Liver (tissue), 9 donors: ENCODE results near the gene SLC43A3. TPM values are rescaled to one million over a fixed set of nuclear protein-coding genes. Genes with fewer than 3 reads are reported as not detected.

Experiments
- DNase-seq: peaks from one replicate; pipeline ENCODE4 v3.0.0-alpha.2; 2017; ENCODE audit warnings: low spot score
- H3K27ac ChIP-seq, 2 donors: one replicate each; pipeline ENCODE4 v1.7.0; 2013; ENCODE audit warnings: inconsistent platforms in 2 of 2, low read length in 2 of 2, control low read depth in 1 of 2, low read depth in 1 of 2, mild to moderate bottlenecking in 1 of 2
- H3K27me3 ChIP-seq, 4 donors: one replicate each; pipeline versions ENCODE4 v1.6.1 to v1.7.0; 2013; ENCODE audit warnings: low read length in 3 of 4, inconsistent platforms in 1 of 4, mild to moderate bottlenecking in 1 of 4, moderate library complexity in 1 of 4; ENCODE audit not compliant: control insufficient read depth in 4 of 4, insufficient read depth in 4 of 4
- H3K36me3 ChIP-seq, 4 donors: one replicate each; pipeline versions ENCODE4 v1.6.1 to v1.7.0; 2013; ENCODE audit warnings: low read length in 3 of 4, mild to moderate bottlenecking in 3 of 4, low read depth in 1 of 4, moderate library complexity in 1 of 4; ENCODE audit not compliant: control insufficient read depth in 4 of 4, insufficient read depth in 3 of 4
- H3K4me1 ChIP-seq, 4 donors: one replicate each; pipeline versions ENCODE4 v1.6.1 to v1.7.0; 2013; ENCODE audit warnings: low read length in 3 of 4, mild to moderate bottlenecking in 3 of 4, moderate library complexity in 1 of 4; ENCODE audit not compliant: control insufficient read depth in 4 of 4, insufficient read depth in 4 of 4
- H3K4me3 ChIP-seq, 3 donors: one replicate each; pipeline versions ENCODE4 v1.6.1 to v1.7.0; 2013; ENCODE audit warnings: low read length in 3 of 3, control low read depth in 1 of 3, low read depth in 1 of 3, mild to moderate bottlenecking in 1 of 3
- H3K9ac ChIP-seq, 2 donors: one replicate each; pipeline ENCODE4 v1.7.0; 2013; ENCODE audit warnings: low read length in 2 of 2, mild to moderate bottlenecking in 2 of 2, moderate library complexity in 2 of 2, control low read depth in 1 of 2, low read depth in 1 of 2
- H3K9me3 ChIP-seq, 4 donors: one replicate each; pipeline versions ENCODE4 v1.6.1 to v1.7.0; 2013; ENCODE audit warnings: low read length in 3 of 4; ENCODE audit not compliant: control insufficient read depth in 4 of 4
- EGR1 ChIP-seq, 2 donors: IDR thresholded peaks; 2 replicates each; pipeline ENCODE4 v1.6.1; 2016 to 2018; ENCODE audit warnings: antibody characterized with exemption in 2 of 2, low read depth in 2 of 2
- FOXA2 ChIP-seq: IDR thresholded peaks from 2 replicates; pipeline ENCODE4 v1.6.1; 2016; ENCODE audit warnings: antibody characterized with exemption
- GABPA ChIP-seq, 2 donors: IDR thresholded peaks in 1 of 2; conservative IDR thresholded peaks in 1 of 2; 2 replicates each; pipeline ENCODE4 v1.6.1; 2016; ENCODE audit warnings: antibody characterized with exemption in 2 of 2, mild to moderate bottlenecking in 1 of 2, moderate library complexity in 1 of 2
- HNF4G ChIP-seq: IDR thresholded peaks from 2 replicates; pipeline ENCODE4 v1.6.1; 2016; ENCODE audit warnings: antibody characterized with exemption
- JUND ChIP-seq, 2 donors: IDR thresholded peaks; 2 replicates each; pipeline ENCODE4 v1.6.1; 2016; ENCODE audit warnings: antibody characterized with exemption in 2 of 2
- NR2F2 ChIP-seq: IDR thresholded peaks from 2 replicates; pipeline ENCODE4 v1.6.1; 2016; ENCODE audit warnings: antibody characterized with exemption
- RAD21 ChIP-seq, 2 donors: IDR thresholded peaks; 2 replicates each; pipeline ENCODE4 v1.6.1; 2016; ENCODE audit warnings: antibody characterized with exemption in 2 of 2, mild to moderate bottlenecking in 2 of 2
- SP1 ChIP-seq: IDR thresholded peaks from 2 replicates; pipeline ENCODE4 v1.6.1; 2018; ENCODE audit warnings: antibody characterized with exemption, mild to moderate bottlenecking
- TAF1 ChIP-seq: conservative IDR thresholded peaks from 2 replicates; pipeline ENCODE4 v1.6.1; 2016; ENCODE audit warnings: antibody characterized with exemption, mild to moderate bottlenecking
- YY1 ChIP-seq: IDR thresholded peaks from 2 replicates; pipeline ENCODE4 v1.6.1; 2016; ENCODE audit warnings: antibody characterized with exemption, mild to moderate bottlenecking
- WGBS: extraction: QIAGEN DNeasy Blood & Tissue Kit; methylation state at CpG from one replicate; pipeline ENCODE4 v1.1.7; 2013; 5-methylcytosine and 5-hydroxymethylcytosine counted together
- polyA plus RNA-seq, 2 donors: library from polyadenylated mRNA; stranded (reverse) in 1 of 2; unstranded in 1 of 2; fragments of 200-250 nt in 1 of 2; fragments of >200 nt in 1 of 2; fragmentation: Nextera tagmentation in 1 of 2; extraction: Ambion mirVana in 1 of 2; gene quantifications; one replicate each; pipeline versions ENCODE4 v1.2.1 to v1.2.3, GENCODE V29; 2013 to 2015
- total RNA-seq, 2 donors: library from RNA; depleted of rRNA; stranded (reverse); fragments of >200 nt; gene quantifications; one replicate each; pipeline ENCODE4 v1.2.3, GENCODE V29; 2014
- TF ChIP-seq, protein P1 (sequence below): IDR thresholded peaks from 2 replicates; pipeline ENCODE4 v1.6.1; 2016; ENCODE audit warnings: antibody characterized with exemption
- TF ChIP-seq, protein P2 (sequence below): IDR thresholded peaks from 2 replicates; pipeline ENCODE4 v1.6.1; 2016; ENCODE audit warnings: antibody characterized with exemption
- TF ChIP-seq, protein P3 (sequence below): IDR thresholded peaks from 2 replicates; pipeline ENCODE4 v1.6.1; 2016; ENCODE audit warnings: antibody characterized with exemption
- TF ChIP-seq, protein P4 (sequence below): IDR thresholded peaks from 2 replicates; pipeline ENCODE4 v1.6.1; 2016; ENCODE audit warnings: antibody characterized with exemption, mild to moderate bottlenecking
- TF ChIP-seq, protein P5 (sequence below): fragments of 150-350 bp; IDR thresholded peaks from 2 replicates; pipeline ENCODE4 v1.5.1; 2017; ENCODE audit warnings: improper control_type of control experiment, low read depth, low read length; ENCODE audit not compliant: missing input control
- donor health status: healthy.
- donor health status: healthy.
- donor health status: healthy.
- donor health status: healthy.
- donor health status: healthy.

Gene SLC43A3
- total and polyA plus RNA-seq, 4 donors: 47.2 to 152 (median 93.0) TPM

DNA sequence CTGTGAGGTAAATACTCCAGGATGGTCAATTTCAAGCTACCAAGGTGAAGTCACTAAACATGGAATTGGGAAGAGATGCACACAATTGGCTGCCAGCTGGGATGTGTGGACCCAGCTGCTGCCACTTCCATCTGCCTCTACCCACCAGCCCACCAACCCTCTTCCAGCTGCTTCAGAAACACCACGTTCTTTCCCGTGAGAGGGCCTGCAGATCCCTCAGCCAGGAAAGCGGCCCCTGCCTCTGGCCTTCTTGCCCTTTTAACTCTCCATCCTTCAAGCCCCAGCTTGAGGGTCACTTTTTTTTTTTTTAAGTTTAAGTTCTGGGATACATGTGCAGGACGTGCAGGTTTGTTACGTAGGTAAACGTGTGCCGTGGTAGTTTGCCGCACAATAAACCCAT, 65.9 kb downstream of the SLC43A3 start:
- 96% methylated on average over 8 of the region's 8 CpGs for WGBS
- Histone ChIP-seq H3K9me3 (no peaks in the 10 kb centered on the region), H3K36me3 (no peaks in the 10 kb centered on the region), H3K4me3 (no peak overlapping the region), H3K27ac (no peak overlapping the region), H3K9ac (no peak overlapping the region), H3K4me1 (peaks cover 0 to 8% (median 2%) of the 10 kb centered on the region in 4 donors), H3K27me3 (no peaks in the 10 kb centered on the region)
- TF ChIP-seq NR2F2: no peak
- no peak for TF ChIP-seq SP1
- TF ChIP-seq GABPA (IDR thresholded peaks at IDR 0.05 in 1 of 2, conservative IDR thresholded peaks at IDR 0.05 in 1 of 2): no peak
- TF ChIP-seq EGR1 (IDR thresholded peaks at IDR 0.05; ENCODE audit: low read depth in 2 of 2): no peak
- no peak for DNase-seq

DNA sequence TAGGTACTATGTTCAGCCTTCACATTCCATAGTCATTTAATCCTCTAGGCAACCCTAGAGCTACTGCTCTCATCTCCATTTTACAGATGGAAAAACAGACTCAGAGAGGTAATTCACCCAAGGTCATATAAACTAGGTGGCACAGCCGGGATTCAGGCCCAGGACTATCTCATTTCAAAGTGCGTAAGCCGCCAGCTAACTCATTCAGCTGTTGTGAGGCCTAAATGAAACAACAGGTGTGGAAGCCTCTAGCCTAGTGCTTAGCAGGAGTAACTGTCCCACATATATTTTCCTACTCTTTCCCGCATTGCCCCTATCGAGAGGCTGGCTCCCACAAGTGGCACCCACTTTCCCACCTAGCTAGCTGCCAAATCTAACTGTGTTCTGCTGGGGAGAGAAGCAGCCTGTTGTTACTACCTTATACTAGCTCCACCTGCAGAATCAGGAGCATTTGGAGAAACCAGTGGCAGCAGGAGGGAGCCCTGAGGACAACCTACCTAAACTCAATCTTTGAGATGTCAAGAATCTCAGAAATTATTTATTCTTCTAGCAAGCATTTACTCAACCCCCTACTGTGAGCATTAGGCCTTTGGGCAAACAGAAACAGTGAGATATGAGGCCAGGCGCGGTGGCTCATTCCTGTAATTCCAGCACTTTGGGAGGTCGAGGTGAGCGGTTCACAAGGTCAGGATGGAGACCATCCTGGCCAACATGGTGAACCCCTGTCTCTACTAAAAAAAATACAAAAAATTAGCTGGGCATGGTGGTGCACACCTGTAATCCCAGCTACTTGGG, 66.8 kb downstream of the SLC43A3 start:
- Histone ChIP-seq H3K27me3 (no peaks in the 10 kb centered on the region), H3K4me1 (peaks cover 0 to 9% (median 2%) of the 10 kb centered on the region in 4 donors), H3K9ac (no peak overlapping the region), H3K9me3 (no peaks in the 10 kb centered on the region), H3K36me3 (no peaks in the 10 kb centered on the region), H3K4me3 (no peak overlapping the region), H3K27ac (no peak overlapping the region)
- 90% methylated on average over 9 of the region's 9 CpGs for WGBS
- no peak for DNase-seq
- peak; percentile 19 for TF ChIP-seq NR2F2
- TF ChIP-seq, protein P1, sequence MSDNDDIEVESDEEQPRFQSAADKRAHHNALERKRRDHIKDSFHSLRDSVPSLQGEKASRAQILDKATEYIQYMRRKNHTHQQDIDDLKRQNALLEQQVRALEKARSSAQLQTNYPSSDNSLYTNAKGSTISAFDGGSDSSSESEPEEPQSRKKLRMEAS: no peak

DNA sequence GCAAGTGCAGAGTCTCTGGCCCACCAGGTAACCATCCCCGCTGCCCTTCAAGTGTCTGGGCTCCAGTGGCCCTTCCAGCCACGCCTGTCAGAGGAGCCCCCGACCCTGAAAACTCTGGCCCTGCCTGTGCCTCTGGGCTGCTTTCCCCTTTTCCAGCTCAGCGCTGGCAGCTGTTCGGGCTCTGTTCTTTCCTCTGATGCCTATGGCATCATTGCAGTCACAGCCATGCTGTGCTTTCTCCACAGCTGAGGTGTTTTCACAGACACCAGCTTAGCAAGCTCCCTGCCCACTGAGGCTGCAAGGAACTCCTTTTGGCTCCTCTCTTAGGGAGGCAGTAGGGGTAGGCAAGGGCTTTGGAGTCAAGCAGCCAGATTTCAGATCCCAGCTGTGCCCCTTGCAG, 67.5 kb downstream of the SLC43A3 start:
- DNase-seq: no peak
- H3K27me3 ChIP-seq: no peaks in the 10 kb centered on the region

More for the DNA sequence above, 67.5 kb downstream of the SLC43A3 start:
- Histone ChIP-seq H3K4me1 (peaks cover 0 to 9% (median 2%) of the 10 kb centered on the region in 4 donors), H3K4me3 (no peak overlapping the region), H3K27ac (no peak overlapping the region), H3K9me3 (no peaks in the 10 kb centered on the region), H3K36me3 (no peaks in the 10 kb centered on the region), H3K9ac (no peak overlapping the region)
- WGBS: 94% methylated on average over 5 of the region's 5 CpGs
- TF ChIP-seq JUND (IDR thresholded peaks at IDR 0.05) (no peak), GABPA (IDR thresholded peaks at IDR 0.05 in 1 of 2, conservative IDR thresholded peaks at IDR 0.05 in 1 of 2) (no peak), NR2F2 (no peak), SP1 (no peak), TAF1 (no peak), FOXA2 (no peak), YY1 (no peak), EGR1 (IDR thresholded peaks at IDR 0.05; ENCODE audit: low read depth in 2 of 2) (no peak), HNF4G (no peak), RAD21 (IDR thresholded peaks at IDR 0.05) (no peak)
- TF ChIP-seq, protein P2, sequence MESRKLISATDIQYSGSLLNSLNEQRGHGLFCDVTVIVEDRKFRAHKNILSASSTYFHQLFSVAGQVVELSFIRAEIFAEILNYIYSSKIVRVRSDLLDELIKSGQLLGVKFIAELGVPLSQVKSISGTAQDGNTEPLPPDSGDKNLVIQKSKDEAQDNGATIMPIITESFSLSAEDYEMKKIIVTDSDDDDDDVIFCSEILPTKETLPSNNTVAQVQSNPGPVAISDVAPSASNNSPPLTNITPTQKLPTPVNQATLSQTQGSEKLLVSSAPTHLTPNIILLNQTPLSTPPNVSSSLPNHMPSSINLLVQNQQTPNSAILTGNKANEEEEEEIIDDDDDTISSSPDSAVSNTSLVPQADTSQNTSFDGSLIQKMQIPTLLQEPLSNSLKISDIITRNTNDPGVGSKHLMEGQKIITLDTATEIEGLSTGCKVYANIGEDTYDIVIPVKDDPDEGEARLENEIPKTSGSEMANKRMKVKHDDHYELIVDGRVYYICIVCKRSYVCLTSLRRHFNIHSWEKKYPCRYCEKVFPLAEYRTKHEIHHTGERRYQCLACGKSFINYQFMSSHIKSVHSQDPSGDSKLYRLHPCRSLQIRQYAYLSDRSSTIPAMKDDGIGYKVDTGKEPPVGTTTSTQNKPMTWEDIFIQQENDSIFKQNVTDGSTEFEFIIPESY: no peak
- TF ChIP-seq, protein P1: no peak
- TF ChIP-seq, protein P3, sequence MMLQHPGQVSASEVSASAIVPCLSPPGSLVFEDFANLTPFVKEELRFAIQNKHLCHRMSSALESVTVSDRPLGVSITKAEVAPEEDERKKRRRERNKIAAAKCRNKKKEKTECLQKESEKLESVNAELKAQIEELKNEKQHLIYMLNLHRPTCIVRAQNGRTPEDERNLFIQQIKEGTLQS: no peak
- TF ChIP-seq, protein P4, sequence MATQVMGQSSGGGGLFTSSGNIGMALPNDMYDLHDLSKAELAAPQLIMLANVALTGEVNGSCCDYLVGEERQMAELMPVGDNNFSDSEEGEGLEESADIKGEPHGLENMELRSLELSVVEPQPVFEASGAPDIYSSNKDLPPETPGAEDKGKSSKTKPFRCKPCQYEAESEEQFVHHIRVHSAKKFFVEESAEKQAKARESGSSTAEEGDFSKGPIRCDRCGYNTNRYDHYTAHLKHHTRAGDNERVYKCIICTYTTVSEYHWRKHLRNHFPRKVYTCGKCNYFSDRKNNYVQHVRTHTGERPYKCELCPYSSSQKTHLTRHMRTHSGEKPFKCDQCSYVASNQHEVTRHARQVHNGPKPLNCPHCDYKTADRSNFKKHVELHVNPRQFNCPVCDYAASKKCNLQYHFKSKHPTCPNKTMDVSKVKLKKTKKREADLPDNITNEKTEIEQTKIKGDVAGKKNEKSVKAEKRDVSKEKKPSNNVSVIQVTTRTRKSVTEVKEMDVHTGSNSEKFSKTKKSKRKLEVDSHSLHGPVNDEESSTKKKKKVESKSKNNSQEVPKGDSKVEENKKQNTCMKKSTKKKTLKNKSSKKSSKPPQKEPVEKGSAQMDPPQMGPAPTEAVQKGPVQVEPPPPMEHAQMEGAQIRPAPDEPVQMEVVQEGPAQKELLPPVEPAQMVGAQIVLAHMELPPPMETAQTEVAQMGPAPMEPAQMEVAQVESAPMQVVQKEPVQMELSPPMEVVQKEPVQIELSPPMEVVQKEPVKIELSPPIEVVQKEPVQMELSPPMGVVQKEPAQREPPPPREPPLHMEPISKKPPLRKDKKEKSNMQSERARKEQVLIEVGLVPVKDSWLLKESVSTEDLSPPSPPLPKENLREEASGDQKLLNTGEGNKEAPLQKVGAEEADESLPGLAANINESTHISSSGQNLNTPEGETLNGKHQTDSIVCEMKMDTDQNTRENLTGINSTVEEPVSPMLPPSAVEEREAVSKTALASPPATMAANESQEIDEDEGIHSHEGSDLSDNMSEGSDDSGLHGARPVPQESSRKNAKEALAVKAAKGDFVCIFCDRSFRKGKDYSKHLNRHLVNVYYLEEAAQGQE: no peak
- TF ChIP-seq, protein P5, sequence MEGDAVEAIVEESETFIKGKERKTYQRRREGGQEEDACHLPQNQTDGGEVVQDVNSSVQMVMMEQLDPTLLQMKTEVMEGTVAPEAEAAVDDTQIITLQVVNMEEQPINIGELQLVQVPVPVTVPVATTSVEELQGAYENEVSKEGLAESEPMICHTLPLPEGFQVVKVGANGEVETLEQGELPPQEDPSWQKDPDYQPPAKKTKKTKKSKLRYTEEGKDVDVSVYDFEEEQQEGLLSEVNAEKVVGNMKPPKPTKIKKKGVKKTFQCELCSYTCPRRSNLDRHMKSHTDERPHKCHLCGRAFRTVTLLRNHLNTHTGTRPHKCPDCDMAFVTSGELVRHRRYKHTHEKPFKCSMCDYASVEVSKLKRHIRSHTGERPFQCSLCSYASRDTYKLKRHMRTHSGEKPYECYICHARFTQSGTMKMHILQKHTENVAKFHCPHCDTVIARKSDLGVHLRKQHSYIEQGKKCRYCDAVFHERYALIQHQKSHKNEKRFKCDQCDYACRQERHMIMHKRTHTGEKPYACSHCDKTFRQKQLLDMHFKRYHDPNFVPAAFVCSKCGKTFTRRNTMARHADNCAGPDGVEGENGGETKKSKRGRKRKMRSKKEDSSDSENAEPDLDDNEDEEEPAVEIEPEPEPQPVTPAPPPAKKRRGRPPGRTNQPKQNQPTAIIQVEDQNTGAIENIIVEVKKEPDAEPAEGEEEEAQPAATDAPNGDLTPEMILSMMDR: no peak
